H1 (cell line): ENCODE measurements around the gene MCM5. TPM values are rescaled to one million over a fixed set of nuclear protein-coding genes. Genes with fewer than 3 reads are reported as not detected.

Source experiments
- CTCF ChIA-PET: fragments of 300-600 bp; sonication (Branson Sonifier 250); formaldehyde crosslinking; loops from one replicate; lab custom pipeline; 2021; ENCODE audit not compliant: partially characterized antibody; lab: Charles Lee
- POLR2A ChIA-PET: fragments of 300-600 bp; sonication (Branson Sonifier 250); formaldehyde crosslinking; loops from one replicate; lab custom pipeline; 2021; ENCODE audit warnings: inconsistent platforms; ENCODE audit not compliant: partially characterized antibody; lab: Charles Lee
- DNase-seq, 2 experiments: peaks; one replicate each; pipeline versions ENCODE4 v3.0.0 to v3.0.0-alpha.2; 2010 to 2022; ENCODE audit warnings: low spot score in 2 of 2, low read depth in 1 of 2, mixed read lengths in 1 of 2
- FAIRE-seq: peaks from 2 replicates; lab custom pipeline; 2011; peaks lifted over from hg19 to GRCh38; lab: Jason Lieb, UNC
- H2AFZ ChIP-seq: 2 replicates; pipeline ENCODE4 v1.8.1; 2012; ENCODE audit warnings: low read length, inconsistent platforms
- H2AK5ac ChIP-seq: 2 replicates; pipeline ENCODE4 v1.6.1; 2013; ENCODE audit warnings: low read depth, low read length
- H2BK120ac ChIP-seq: replicated peaks from 2 replicates; pipeline ENCODE3; 2013; ENCODE audit warnings: low read depth, low read length, inconsistent platforms
- H2BK12ac ChIP-seq: 2 replicates; pipeline ENCODE4 v1.6.1; 2013; ENCODE audit warnings: low read depth, low read length
- H2BK15ac ChIP-seq: 2 replicates; pipeline ENCODE4 v1.6.1; 2013; ENCODE audit warnings: low read length
- H2BK20ac ChIP-seq: 2 replicates; pipeline ENCODE4 v1.6.1; 2013; ENCODE audit warnings: low read length
- H2BK5ac ChIP-seq: 2 replicates; pipeline ENCODE4 v1.6.1; 2013; ENCODE audit warnings: low read depth, low read length
- H3K14ac ChIP-seq: 2 replicates; pipeline ENCODE4 v1.6.1; 2013; ENCODE audit warnings: inconsistent platforms; ENCODE audit not compliant: insufficient read length
- H3K18ac ChIP-seq: 2 replicates; pipeline ENCODE4 v1.6.1; 2013; ENCODE audit warnings: low read length; ENCODE audit errors: extremely low read depth
- H3K23ac ChIP-seq: 2 replicates; pipeline ENCODE4 v1.6.1; 2013; ENCODE audit warnings: inconsistent platforms; ENCODE audit not compliant: insufficient read length
- H3K23me2 ChIP-seq: 2 replicates; pipeline ENCODE4 v1.6.1; 2013; ENCODE audit warnings: low read depth, low read length
- H3K27ac ChIP-seq: 2 replicates; pipeline ENCODE4 v1.6.1; 2011; ENCODE audit warnings: low read depth, low read length, inconsistent platforms
- H3K27me3 ChIP-seq, 4 experiments: replicated peaks in 1 of 4; 1 replicate in 1 of 4; 2 replicates in 3 of 4; pipeline versions ENCODE4 v1.6.1 to v1.8.1; 2011 to 2013; ENCODE audit warnings: low read length in 3 of 4, mild to moderate bottlenecking in 3 of 4, inconsistent platforms in 2 of 4, mixed read lengths in 2 of 4, moderate library complexity in 1 of 4; ENCODE audit not compliant: control insufficient read depth in 3 of 4, insufficient read depth in 3 of 4; ENCODE audit errors: extremely low read depth in 1 of 4
- H3K36me3 ChIP-seq, 4 experiments: 2 replicates each; pipeline versions ENCODE4 v1.6.1 to v1.8.1; 2011 to 2013; ENCODE audit warnings: mild to moderate bottlenecking in 4 of 4, low read length in 3 of 4, moderate library complexity in 2 of 4, control low read depth in 1 of 4, inconsistent platforms in 1 of 4; ENCODE audit not compliant: insufficient read depth in 4 of 4, control insufficient read depth in 2 of 4
- H3K4ac ChIP-seq: replicated peaks from 2 replicates; pipeline ENCODE3; 2013; ENCODE audit warnings: low read length, low read depth, mixed read lengths, inconsistent platforms; ENCODE audit not compliant: insufficient read length
- H3K4me1 ChIP-seq, 4 experiments: replicated peaks in 1 of 4; 1 replicate in 1 of 4; 2 replicates in 3 of 4; pipeline versions ENCODE4 v1.6.1 to v1.8.1; 2011 to 2013; ENCODE audit warnings: low read length in 3 of 4, inconsistent platforms in 2 of 4, mixed read lengths in 1 of 4; ENCODE audit not compliant: insufficient read depth in 4 of 4, control insufficient read depth in 3 of 4
- H3K4me2 ChIP-seq, 2 experiments: 2 replicates each; pipeline versions ENCODE4 v1.6.1 to v1.8.1; 2011 to 2013; ENCODE audit warnings: low read depth in 2 of 2, low read length in 2 of 2, control low read depth in 1 of 2, inconsistent platforms in 1 of 2, mild to moderate bottlenecking in 1 of 2; ENCODE audit not compliant: insufficient read depth in 1 of 2
- H3K4me3 ChIP-seq, 4 experiments: fragments of 200-600, 300-600 bp in 1 of 4; sonication (generic), shearing (Covaris generic), sonication (Bioruptor Twin) in 1 of 4; 2 replicates each; pipeline versions ENCODE4 v1.5.1 to v1.8.1; 2011 to 2016; ENCODE audit warnings: low read length in 4 of 4, low read depth in 3 of 4, control low read depth in 2 of 4, inconsistent platforms in 2 of 4, mild to moderate bottlenecking in 2 of 4, mixed read lengths in 1 of 4, moderate library complexity in 1 of 4; ENCODE audit not compliant: insufficient read depth in 2 of 4; ENCODE audit errors: extremely low read depth in 1 of 4
- H3K56ac ChIP-seq: replicated peaks from 2 replicates; pipeline ENCODE3; 2013; ENCODE audit warnings: low read depth, mild to moderate bottlenecking, mixed read lengths, low read length, inconsistent platforms; ENCODE audit not compliant: insufficient read length
- H3K79me1 ChIP-seq: 2 replicates; pipeline ENCODE4 v1.6.1; 2013; ENCODE audit warnings: low read depth, low read length, control low read depth
- H3K79me2 ChIP-seq, 2 experiments: 2 replicates each; pipeline versions ENCODE4 v1.6.1 to v1.8.1; 2012 to 2013; ENCODE audit warnings: low read length in 2 of 2, mild to moderate bottlenecking in 2 of 2, inconsistent platforms in 1 of 2; ENCODE audit not compliant: insufficient read depth in 2 of 2, control insufficient read depth in 1 of 2
- H3K9ac ChIP-seq, 4 experiments: replicated peaks in 1 of 4; 1 replicate in 1 of 4; 2 replicates in 3 of 4; pipeline versions ENCODE4 v1.6.1 to v1.8.1; 2011 to 2013; ENCODE audit warnings: low read depth in 3 of 4, low read length in 3 of 4, control low read depth in 2 of 4, mild to moderate bottlenecking in 2 of 4, moderate library complexity in 2 of 4, inconsistent platforms in 1 of 4; ENCODE audit errors: extremely low read depth in 1 of 4
- H3K9me3 ChIP-seq, 2 experiments: 2 replicates each; pipeline versions ENCODE4 v1.6.1 to v1.8.1; 2012 to 2013; ENCODE audit warnings: mild to moderate bottlenecking in 2 of 2, moderate library complexity in 2 of 2, control low read depth in 1 of 2, inconsistent platforms in 1 of 2, low read depth in 1 of 2, low read length in 1 of 2, mixed read lengths in 1 of 2; ENCODE audit not compliant: insufficient read depth in 2 of 2
- H4K20me1 ChIP-seq, 2 experiments: replicated peaks in 1 of 2; 2 replicates each; pipeline versions ENCODE3 to v1.8.1; 2011 to 2013; ENCODE audit warnings: inconsistent platforms in 2 of 2, low read length in 2 of 2, mild to moderate bottlenecking in 1 of 2; ENCODE audit not compliant: insufficient read depth in 2 of 2, control insufficient read depth in 1 of 2
- H4K5ac ChIP-seq: 2 replicates; pipeline ENCODE4 v1.6.1; 2013; ENCODE audit warnings: low read length, low read depth, mixed read lengths, inconsistent platforms; ENCODE audit not compliant: insufficient read length
- H4K8ac ChIP-seq: 2 replicates; pipeline ENCODE4 v1.8.0; 2013; ENCODE audit warnings: mild to moderate bottlenecking, moderate library complexity, low read length, inconsistent platforms; ENCODE audit not compliant: insufficient read depth; ENCODE audit errors: extremely low read depth
- H4K91ac ChIP-seq: replicated peaks from 2 replicates; pipeline ENCODE3; 2013; ENCODE audit warnings: low read length, mixed read lengths, inconsistent platforms; ENCODE audit not compliant: insufficient read length
- CBX8 ChIP-seq: fragments of 300-800, 300-1000 bp; sonication (generic); IDR thresholded peaks from 2 replicates; pipeline ENCODE4 v1.7.1; 2016; ENCODE audit warnings: low read depth, low read length, borderline replicate concordance
- CTBP2 ChIP-seq: IDR thresholded peaks from 2 replicates; pipeline ENCODE4 v1.7.0; 2011; ENCODE audit warnings: borderline replicate concordance, mild to moderate bottlenecking, moderate library complexity, mixed read lengths, low read length; ENCODE audit not compliant: insufficient read depth, insufficient read length
- KDM1A ChIP-seq: fragments of 200-600, 300-600 bp; sonication (generic); IDR thresholded peaks from 2 replicates; pipeline ENCODE4 v1.7.1; 2016; ENCODE audit warnings: mild to moderate bottlenecking, low read length, borderline replicate concordance
- RXRA ChIP-seq: IDR thresholded peaks from 2 replicates; pipeline ENCODE4 v1.6.1; 2011; ENCODE audit warnings: low read depth, mild to moderate bottlenecking, low read length, moderate library complexity; ENCODE audit not compliant: insufficient read depth
- SUZ12 ChIP-seq: fragments of 200-600 bp; sonication (generic); IDR thresholded peaks from 2 replicates; pipeline ENCODE4 v1.6.1; 2012; ENCODE audit warnings: mild to moderate bottlenecking, inconsistent platforms, low read length, moderate library complexity, mixed read lengths
- WGBS, 2 experiments: shearing (Covaris generic) in 1 of 2; methylation state at CpG; one replicate each; pipeline versions ENCODE4 v1.1.6 to v1.1.7; 2013 to 2015; ENCODE audit warnings: low lambda C conversion rate in 2 of 2, mixed read lengths in 2 of 2, inconsistent platforms in 1 of 2, low coverage in 1 of 2, missing lambda C conversion rate in 1 of 2; ENCODE audit not compliant: insufficient replicate concordance in 2 of 2, insufficient coverage in 1 of 2, insufficient read length in 1 of 2; ENCODE audit errors: extremely low coverage in 1 of 2, missing lambda C conversion rate in 1 of 2; 5-methylcytosine and 5-hydroxymethylcytosine counted together
- polyA plus RNA-seq, 7 experiments: library from polyadenylated mRNA; depleted of rRNA in 3 of 7; stranded (reverse) in 5 of 7; unstranded in 2 of 7; fragments of >200 nt in 5 of 7; fragments of 200-250 nt in 2 of 7; gene quantifications; 1 replicate in 5 of 7; 2 replicates in 1 of 7; 4 replicates in 1 of 7; pipeline versions ENCODE4 v1.2.1 to v1.2.3, GENCODE V29; 2011 to 2013; ENCODE audit warnings: missing spikeins in 2 of 7, mixed read lengths in 2 of 7
- total RNA-seq: library from RNA; stranded (reverse); fragmentation: NEBNext Ultra II Directional; extraction: Animal tissue kit (Norgen Biotek cat#: 25700); gene quantifications from 2 replicates; pipeline ENCODE4 v1.2.1, GENCODE V29; 2021

Gene MCM5
- total and polyA plus RNA-seq, 2 of the 8 experiments (the other 6 are each of a cell fraction or from before 2014, with no cell fraction given): 210 to 305 TPM

GRCh38 chr22:35467681-35468434, 67.9 kb downstream of the MCM5 start:
- DNase-seq (no peak), FAIRE-seq (no peak)
- Histone ChIP-seq H3K9me3 (peaks cover 0 to 4% of the 10 kb centered on the region in 2 experiments; a peak in 3 of 4 replicates), H4K20me1 (peaks cover 0 to 4% of the 10 kb centered on the region in 2 experiments), H3K36me3 (no peaks in the 10 kb centered on the region), H4K5ac (peak overlapping the region; percentile 2), H4K8ac (peak overlapping the region; percentile 90; the same call in 1 of the 2 replicates), H3K27ac (no peak overlapping the region), H3K23me2 (peaks cover 7% of the 10 kb centered on the region; the same call in 1 of the 2 replicates), H3K18ac (peak overlapping the region; percentile 83), H4K91ac (peak overlapping the region; percentile 68), H3K14ac (no peak overlapping the region), H2AK5ac (no peak overlapping the region; the same call in 1 of the 2 replicates), H3K79me2 (no peaks in the 10 kb centered on the region), H2BK120ac (peak overlapping the region; percentile 12), H2BK5ac (no peak overlapping the region; the same call in 1 of the 2 replicates), H2AFZ (no peak overlapping the region), H3K56ac (no peak overlapping the region), H3K9ac (peak overlapping the region in 1 of 4 experiments; percentile 37; a peak in 2 of 7 replicates), H2BK20ac (peak overlapping the region; percentile 86; the same call in 1 of the 2 replicates), H3K27me3 (no peaks in the 10 kb centered on the region; a peak in 1 of 7 replicates), H3K4me2 (no peak overlapping the region), H3K4me3 (no peak overlapping the region), H2BK12ac (0 out of 2 replicates have a peak overlapping the region, but pooled peaks have one; percentile 33), H3K4ac (peak overlapping the region; percentile 14), H3K23ac (no peak overlapping the region), H3K4me1 (peaks cover 0 to 7% (median 4%) of the 10 kb centered on the region in 4 experiments; a peak in 3 of 7 replicates), H2BK15ac (peak overlapping the region; percentile 61; the same call in 1 of the 2 replicates), H3K79me1 (no peaks in the 10 kb centered on the region)
- ChIA-PET POLR2A (interaction anchor here (0.6 kb wide), 1 partner anchor 18 kb away, joined by 3 read pairs; no protein-coding TSS in a partner anchor), CTCF (interaction anchor here (1.1 kb wide), 1 partner anchor 115 kb away, joined by 5 read pairs; no protein-coding TSS in a partner anchor)
- TF ChIP-seq CBX8 (no peak), SUZ12 (no peak), KDM1A (peak; percentile 17; the same call in 1 of the 2 replicates), CTBP2 (peak; percentile 39), RXRA (no peak)
- WGBS, 2 experiments: 87% methylated on average over 10 of the region's 11 CpGs; no CpG with 5 or more reads in 1 of the 2 experiments
